ENCODE measurements around the gene PAK1. TPM values are rescaled to one million over a fixed set of nuclear protein-coding genes. Genes with fewer than 3 reads are reported as not detected.

PAK1 gene
- total and polyA plus RNA-seq, 2 of the 4 experiments (the other 2 are of a cell fraction), result 34.3 to 60.6 TPM

- H3K36me3 ChIP-seq (ENCODE audit: control insufficient read depth, insufficient read depth, low read length), result peaks cover 1% of the 10 kb centered on the region; the same call in 1 of the 2 replicates
- DNase-seq, result no peak
- CTCF ChIA-PET, result no interaction called here
- H2AK5ac ChIP-seq (ENCODE audit: low read depth, low read length), result no peak overlapping the region
- POLR2A ChIA-PET (ENCODE audit: unreplicated experiment), result no interaction called here
- no peak overlapping the region for H3K4me2 ChIP-seq (ENCODE audit: low read depth, low read length)
- no peak for ATAC-seq (ENCODE audit: low read depth)
- no peak overlapping the region for H2AFZ ChIP-seq (replicated peaks; ENCODE audit: low read length, poor library complexity)
- H2AK9ac ChIP-seq (replicated peaks; ENCODE audit: low read depth, low read length, poor library complexity), result no peak overlapping the region
- H3K9me3 ChIP-seq (ENCODE audit: control insufficient read depth, insufficient read depth, low read length), result no peaks in the 10 kb centered on the region
- no peak overlapping the region for H3K23ac ChIP-seq (ENCODE audit: low read depth, low read length)
- no peak overlapping the region for H2BK5ac ChIP-seq (ENCODE audit: low read depth, low read length, poor library complexity, severe bottlenecking)
- no peak overlapping the region for H4K5ac ChIP-seq (ENCODE audit: low read depth, low read length)
- no peak overlapping the region for H4K91ac ChIP-seq (ENCODE audit: insufficient read depth, low read depth, low read length)
- H3K27ac ChIP-seq (ENCODE audit: insufficient read depth, low read length), result no peak overlapping the region
- H3K9me1 ChIP-seq (ENCODE audit: insufficient read depth, low read length), result peaks cover 3% of the 10 kb centered on the region
- no CpG with 5 or more reads among the region's 5 CpGs for WGBS, 2 experiments (ENCODE audit: extremely low coverage in 2 of 2, insufficient read length in 1 of 2)
- in situ Hi-C loops (cut with MboI; ENCODE audit: low sequenced_read_pairs) (no loop called here), intact Hi-C loops (cut with micrococcal nuclease) (no loop called here), dilution Hi-C loops (cut with HindIII; ENCODE audit: low sequenced_read_pairs, unreplicated experiment) (no loop called here)
- H3K4ac ChIP-seq (ENCODE audit: low read depth, low read length), result no peak overlapping the region
- no peak overlapping the region for H3K18ac ChIP-seq (ENCODE audit: low read depth, low read length)
- H3K14ac ChIP-seq (replicated peaks; ENCODE audit: low read depth, low read length), result no peak overlapping the region
- no TSS peak for BruUV-seq (replicated peaks)
- peaks cover 6% of the 10 kb centered on the region for H3K4me1 ChIP-seq (ENCODE audit: control insufficient read depth, insufficient read depth, low read length)
- H2BK15ac ChIP-seq (ENCODE audit: low read depth, low read length), result no peak overlapping the region
- no peaks in the 10 kb centered on the region for H3K27me3 ChIP-seq (ENCODE audit: control insufficient read depth, insufficient read depth, low read length)
- H3K4me3 ChIP-seq (ENCODE audit: insufficient read depth, low read depth, low read length), result no peak overlapping the region
- no peak overlapping the region for H2BK20ac ChIP-seq (ENCODE audit: low read depth, low read length)
- H2BK120ac ChIP-seq (ENCODE audit: low read depth, low read length), result no peak overlapping the region
- TF ChIP-seq NFE2L2 (IDR thresholded peaks at IDR 0.05; ENCODE audit: low read depth, low read length) (no peak), MAFK (IDR thresholded peaks at IDR 0.05; ENCODE audit: low read depth, low read length) (no peak), RAD21 (IDR thresholded peaks at IDR 0.05; ENCODE audit: low read length) (no peak), POLR2A (IDR thresholded peaks at IDR 0.05; ENCODE audit: low read depth, low read length) (no peak), RCOR1 (IDR thresholded peaks at IDR 0.05; ENCODE audit: insufficient replicate concordance, low read length) (no peak), BHLHE40 (IDR thresholded peaks at IDR 0.05; ENCODE audit: low read depth, low read length) (no peak), SMC3 (IDR thresholded peaks at IDR 0.05; ENCODE audit: low read depth, low read length) (no peak), CEBPB (IDR thresholded peaks at IDR 0.05; ENCODE audit: low read depth, low read length) (no peak), FOS (IDR thresholded peaks at IDR 0.05; ENCODE audit: low read depth, low read length) (no peak), ELK1 (IDR thresholded peaks at IDR 0.05; ENCODE audit: borderline replicate concordance, low read depth, low read length) (no peak), RFX5 (IDR thresholded peaks at IDR 0.05; ENCODE audit: low read depth, low read length) (no peak), USF2 (IDR thresholded peaks at IDR 0.05; ENCODE audit: low read depth, low read length) (no peak)
- no peak overlapping the region for H4K8ac ChIP-seq (ENCODE audit: low read depth in 2 of 2, low read length in 2 of 2)
- no peaks in the 10 kb centered on the region for H4K20me1 ChIP-seq (ENCODE audit: insufficient read depth, low read length)
- no peak overlapping the region for H3K9ac ChIP-seq (ENCODE audit: low read depth, low read length)
- peaks cover 8 to 20% of the 10 kb centered on the region in 2 experiments; a peak in 2 of 4 replicates for H3K79me1 ChIP-seq (ENCODE audit: low read depth in 1 of 2, low read length in 2 of 2)
- H3K56ac ChIP-seq (ENCODE audit: extremely low read depth, insufficient read depth, low read length), result no peak overlapping the region
Observed at GRCh38 chr11:77379934-77380333, 94.0 kb downstream of the PAK1 start.

Measured in IMR-90 (cell line).